NCI-H748 (cell line): ENCODE measurements around the gene LTBP1.
"Not testable (repeated sequence)": the region's sequence is repeated elsewhere in the genome, so short reads cannot be mapped to it uniquely, and the experiment has no call there.

Experiments used
- DNase-seq: peaks from one replicate; lab custom pipeline; 2025; ENCODE audit not compliant: unreplicated experiment; lab: John Stamatoyannopoulos, UW

The LTBP1 gene

DNA sequence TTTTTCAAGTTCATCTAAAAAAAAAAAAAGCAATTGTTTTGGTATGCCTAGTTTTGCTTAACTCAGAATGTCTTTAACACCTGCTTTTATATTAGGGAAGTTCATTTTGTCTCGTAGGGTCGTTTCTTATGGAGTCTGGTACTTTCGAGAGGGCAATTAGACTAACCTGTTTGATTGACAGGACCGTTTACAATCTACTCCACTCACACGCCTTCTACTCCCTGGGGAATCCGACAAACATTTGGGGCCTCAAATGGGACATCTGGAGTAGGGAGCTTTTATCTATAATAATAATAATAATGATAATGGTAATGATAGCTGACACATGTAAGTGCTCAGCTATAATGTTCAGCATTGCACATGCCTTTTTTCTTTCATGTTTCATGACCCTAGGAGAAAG is 268.1 kb downstream of the LTBP1 start:
- DNase-seq, result no peak

DNA sequence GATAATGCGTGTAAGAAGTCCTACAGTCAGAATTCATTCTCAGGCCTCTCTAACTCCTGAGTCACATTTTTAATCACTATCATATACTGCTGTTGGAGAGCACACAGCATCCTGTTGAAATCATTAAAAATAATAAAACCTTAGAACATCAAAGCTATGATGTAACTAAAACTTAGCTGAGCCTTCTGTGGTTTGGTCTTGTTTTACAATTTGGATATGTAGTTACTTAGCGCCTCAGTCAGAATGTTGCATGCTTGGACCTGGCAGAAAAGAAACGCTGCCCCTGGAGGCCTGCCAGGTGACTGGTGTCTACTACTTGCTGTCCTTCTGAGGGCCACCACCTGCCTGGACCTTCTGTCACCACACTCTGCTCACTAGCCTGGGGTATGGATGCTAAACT is 268.5 kb downstream of the LTBP1 start:
- no peak for DNase-seq

DNA sequence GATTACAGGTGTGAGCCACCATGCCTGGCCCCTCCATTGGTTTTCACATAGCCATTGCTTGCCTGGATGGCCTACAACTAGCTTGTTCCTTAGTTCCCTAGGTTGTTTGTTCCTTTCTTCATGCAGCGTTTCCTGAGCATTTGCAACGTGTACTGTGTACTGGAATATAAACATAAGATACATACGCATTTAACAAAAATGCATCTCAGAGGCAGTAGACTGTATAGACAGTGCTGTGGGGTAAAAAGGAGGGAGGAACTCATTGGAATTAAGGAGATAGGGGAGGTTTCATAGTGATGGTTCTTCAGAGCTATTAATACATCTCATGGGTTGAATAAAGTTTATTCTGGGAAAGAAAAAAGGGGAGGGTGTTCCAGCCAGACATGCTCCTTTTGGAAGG is 269.2 kb downstream of the LTBP1 start:
- DNase-seq, result no peak

DNA sequence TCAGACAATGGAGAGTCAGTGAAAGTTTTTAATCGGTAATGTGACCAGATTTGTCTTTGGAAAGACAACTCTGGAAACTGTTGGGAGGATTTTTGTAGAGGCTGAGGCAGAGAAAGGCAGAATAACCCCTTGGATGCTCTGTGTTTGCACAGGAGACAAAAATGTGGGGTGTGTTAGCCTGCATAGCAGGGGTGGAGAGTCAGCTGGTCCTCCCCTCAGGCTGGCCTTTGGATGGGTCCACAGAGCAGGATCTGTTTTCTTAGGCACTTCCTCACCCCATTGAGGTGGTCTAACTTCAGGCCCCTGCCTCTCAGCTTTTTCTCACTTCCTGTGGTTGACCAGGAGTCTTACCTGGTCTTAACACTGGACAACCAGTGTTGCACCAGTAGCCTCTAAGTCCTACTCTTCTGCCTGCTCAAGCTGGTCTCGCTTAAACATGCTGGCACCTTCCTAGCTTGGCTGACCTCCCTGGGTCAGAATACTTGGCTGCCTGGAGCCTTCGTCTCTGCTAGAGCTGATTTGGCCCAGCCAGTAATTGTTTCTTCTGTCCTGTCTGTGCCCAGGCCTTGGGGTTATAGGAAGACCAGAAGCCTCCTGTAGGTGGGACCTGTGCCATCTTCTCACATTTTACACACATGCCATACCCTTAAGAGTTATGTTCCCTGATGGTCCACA is 269.9 kb downstream of the LTBP1 start:
- DNase-seq, result no peak

DNA sequence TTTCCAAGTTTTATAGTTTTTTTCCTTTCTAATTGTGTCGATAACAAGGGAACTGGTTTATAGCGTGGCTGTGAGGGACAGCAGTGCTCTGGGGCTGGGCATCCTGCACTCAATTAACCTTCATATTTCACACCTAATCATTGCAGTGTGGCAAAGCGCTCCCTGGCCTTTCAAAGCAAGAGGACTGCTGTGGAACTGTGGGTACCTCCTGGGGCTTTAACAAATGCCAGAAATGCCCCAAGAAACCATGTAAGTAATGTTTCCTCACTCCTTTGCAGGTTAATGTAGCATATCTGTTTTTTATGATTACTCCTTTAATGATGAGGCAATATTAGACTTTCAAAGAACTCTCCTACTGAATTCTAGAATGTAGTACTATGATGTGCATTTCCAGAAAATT is 270.7 kb downstream of the LTBP1 start:
- no peak for DNase-seq

DNA sequence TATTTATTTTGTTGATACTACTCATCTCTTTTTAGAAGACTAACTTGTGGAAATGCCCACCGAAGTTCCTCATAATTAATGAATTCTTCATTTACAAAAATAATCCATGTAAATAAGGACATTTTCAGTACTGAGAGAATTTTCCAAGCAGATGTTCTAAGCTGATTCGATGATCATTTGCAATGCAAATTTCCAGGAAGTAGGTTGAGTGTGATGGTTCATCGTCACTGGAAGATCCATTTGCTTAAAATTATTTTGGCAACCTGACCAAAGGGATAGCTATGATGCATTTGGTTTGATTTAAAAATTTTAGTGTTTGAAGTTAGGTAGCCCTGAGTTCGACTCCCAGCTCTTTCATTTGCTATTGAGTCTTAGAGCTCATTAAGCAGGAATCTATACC is 272.4 kb downstream of the LTBP1 start:
- no peak for DNase-seq

DNA sequence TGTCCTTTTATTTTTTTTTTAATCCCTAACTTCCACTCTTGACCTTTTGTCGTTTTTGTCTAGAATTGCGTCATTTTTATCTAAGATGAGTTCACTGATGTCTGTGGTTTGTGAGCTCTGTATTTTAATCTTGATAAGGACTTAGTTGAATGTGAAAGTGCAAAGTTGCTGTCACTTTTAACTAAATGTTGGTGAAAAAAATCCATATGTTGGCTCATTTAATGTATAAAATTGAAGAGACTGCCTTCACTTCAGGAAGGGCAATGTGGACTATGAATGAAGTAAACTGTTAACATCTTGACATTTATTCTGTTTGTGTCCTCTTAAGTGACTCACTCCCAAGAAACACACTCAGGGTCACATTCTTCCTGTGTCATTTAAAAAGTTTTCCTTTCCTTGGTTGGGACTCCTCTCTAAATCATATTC is 273.1 kb downstream of the LTBP1 start:
- no peak for DNase-seq

DNA sequence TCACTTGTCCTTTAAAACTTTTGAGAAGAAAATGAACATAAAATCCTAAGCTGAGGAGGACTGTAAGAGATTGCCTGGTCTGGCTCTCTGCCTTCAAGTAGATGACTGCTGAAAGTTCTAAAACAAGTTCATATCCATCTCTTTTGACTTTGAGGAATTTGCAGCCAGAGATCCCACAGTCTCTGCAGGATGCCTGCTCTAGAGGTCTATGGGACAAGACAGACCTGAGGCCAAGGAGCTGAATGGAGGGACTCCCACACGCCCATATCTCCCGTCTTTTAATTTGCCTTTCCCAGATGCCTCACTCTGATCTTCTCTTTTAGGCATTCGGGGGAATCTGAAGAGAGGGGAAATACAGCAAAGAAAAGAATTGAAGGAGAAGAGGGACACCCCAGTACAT is 273.8 kb downstream of the LTBP1 start:
- no peak for DNase-seq

DNA sequence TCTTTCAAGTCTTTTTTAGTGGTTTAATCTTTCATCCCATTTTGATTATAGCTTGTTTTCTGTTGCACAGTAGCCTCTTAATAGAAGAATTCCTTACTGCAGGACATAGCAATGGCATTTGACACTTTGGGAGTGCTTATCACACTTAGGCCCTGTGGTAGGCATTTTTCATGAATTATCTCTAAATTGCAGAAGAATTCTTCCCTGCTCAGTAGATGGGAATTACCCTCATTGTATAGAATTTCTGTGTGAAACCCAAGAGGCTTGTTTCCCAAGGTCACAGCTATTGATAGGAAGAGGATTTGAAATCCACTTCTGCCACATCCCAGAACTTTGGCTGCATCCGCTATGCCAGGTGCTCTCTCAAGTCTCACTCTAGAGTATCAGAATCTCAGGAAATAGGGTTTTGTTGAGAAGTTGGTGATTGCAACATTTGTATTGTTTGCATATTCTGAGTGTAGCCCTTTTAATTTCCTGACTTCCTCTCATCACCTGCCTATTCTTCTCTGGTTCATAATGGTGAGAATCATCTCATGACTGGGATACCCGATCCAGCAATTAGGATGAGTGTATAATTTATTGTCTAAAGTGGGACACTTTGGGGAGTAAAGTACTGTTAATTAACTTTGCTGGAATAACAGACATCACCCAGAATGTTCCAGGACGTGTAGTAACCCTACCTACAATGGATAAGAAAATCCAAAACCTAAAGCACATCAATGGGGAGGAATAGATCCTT is 274.5 kb downstream of the LTBP1 start:
- DNase-seq, result peak; percentile 3

DNA sequence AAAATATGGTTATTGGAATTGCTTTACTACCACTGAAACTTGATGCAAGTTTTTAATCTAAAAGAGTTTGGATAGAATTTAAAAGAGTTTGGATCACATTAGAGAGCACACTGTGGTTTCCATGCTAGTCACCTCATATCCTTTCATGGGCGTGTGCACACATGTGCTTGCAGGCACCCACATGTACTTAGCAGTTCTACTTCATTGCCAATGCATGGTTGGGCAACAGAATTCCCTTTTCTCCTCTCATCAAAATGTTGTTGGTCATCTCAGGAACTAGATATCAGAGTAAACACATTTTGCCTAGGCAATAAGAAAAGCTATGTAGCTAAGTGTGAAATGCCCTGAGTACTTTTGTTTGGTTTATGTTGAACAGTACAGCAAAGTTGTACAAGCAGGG is 275.6 kb downstream of the LTBP1 start:
- DNase-seq, result no peak

DNA sequence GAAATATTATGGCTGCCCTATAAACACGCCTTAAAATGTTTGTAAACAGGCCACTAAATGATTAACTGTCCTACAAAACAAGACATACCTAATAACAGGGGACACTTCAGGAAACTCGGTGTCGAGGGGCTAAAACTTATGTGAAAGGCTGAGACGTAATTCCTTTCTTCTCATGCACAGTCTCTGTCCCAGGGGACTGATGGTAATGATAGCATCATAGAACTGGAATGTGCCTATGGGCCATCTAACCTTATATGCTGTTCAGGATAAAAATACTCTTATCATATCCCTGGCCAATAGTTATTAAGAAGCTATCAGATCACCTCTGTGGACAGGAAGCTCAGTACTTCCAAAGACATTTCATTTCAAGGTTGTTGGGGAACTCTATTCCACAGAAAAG is 277.1 kb downstream of the LTBP1 start:
- DNase-seq, result no peak

DNA sequence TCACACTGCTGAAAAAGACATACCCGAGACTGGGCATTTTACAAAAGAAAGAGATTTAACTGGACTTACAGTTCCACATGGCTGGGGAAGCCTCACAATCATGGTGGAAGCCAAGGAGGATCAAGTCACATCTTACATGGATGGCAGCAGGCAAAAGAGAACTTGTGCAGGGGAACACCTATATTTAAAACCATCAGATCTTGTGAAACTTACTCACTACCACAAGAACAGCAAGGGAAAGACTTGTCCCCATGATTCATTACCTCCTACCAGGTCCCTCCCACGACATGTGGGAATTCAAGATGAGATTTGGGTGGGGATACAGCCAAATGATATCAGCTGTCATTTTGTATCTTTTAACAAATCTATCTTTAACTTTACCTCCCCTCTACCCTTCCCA is 278.6 kb downstream of the LTBP1 start:
- DNase-seq, result no peak

DNA sequence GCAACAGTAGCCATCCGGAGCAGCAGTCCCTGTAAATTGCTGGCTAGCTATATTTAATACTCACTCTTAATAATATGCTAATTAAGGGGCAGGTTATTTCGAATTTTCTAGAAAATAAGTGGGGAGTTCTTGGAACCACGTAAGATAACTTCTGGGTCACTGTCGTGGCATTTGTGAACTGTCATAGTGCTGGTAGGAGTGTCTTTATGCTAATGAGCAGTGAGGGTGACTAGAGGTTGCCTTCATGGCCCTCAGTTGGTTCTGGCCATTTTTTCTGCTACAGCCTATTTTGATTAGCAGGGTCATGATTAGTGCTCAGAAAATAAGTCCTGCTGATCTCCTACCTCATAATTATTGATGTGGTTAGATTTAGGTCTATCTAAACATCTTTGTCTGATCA is 279.8 kb downstream of the LTBP1 start:
- no peak for DNase-seq

DNA sequence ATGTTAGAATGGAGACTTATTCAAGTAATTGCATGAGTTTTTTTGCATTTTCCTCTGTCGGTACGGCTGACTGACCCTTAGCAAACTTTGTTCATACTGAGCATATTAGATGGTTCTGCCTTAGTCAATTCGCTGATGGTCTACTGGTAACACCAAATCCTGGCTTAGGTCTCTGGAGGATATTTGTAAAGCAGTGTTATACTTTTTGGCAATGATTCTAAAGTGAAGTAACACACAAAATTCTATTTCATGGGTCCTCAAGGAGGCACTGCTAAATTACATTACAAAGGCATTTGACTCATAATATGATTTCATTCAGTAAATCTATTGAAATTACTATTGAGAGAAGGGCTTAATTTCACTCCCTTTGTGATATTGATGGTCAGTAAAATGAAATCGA is 282.9 kb downstream of the LTBP1 start:
- DNase-seq, result no peak

DNA sequence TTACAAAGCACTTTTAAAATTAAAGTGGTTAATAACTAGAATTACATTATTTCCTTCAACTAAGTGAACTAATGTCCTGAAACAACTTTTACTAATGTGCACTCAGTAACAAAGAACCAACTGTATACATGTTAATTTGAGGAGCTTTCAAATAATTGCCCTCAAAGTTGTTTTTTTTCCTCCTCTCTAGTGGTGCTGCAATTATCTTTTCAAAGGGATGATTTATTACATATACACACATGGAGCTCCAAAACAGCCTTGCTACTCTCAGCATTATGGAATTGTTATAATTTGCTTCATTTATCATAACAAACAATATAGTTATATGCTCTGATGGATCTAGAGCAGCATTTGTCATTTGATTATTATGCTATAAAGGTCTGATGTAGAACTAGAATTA is 283.4 kb downstream of the LTBP1 start:
- peak; percentile 78 for DNase-seq

DNA sequence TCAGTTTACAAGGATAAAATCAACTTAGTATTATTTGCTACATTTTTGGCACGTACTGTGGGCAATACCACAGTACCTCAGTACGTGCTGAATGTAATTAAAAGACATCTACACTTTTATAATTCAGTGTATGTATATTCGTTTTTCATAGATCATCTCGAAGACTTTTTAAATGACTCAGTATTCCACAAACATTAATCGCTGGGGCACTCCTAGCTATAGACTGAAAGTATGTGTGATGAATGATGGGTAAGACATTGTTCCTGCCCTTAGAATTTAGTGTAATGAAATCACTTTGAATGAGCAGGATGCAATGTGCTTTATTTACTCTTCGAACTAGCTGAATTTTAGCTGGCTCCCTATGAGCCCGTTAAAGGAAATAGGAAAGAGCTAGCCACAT is 284.1 kb downstream of the LTBP1 start:
- peak; percentile 7 for DNase-seq

DNA sequence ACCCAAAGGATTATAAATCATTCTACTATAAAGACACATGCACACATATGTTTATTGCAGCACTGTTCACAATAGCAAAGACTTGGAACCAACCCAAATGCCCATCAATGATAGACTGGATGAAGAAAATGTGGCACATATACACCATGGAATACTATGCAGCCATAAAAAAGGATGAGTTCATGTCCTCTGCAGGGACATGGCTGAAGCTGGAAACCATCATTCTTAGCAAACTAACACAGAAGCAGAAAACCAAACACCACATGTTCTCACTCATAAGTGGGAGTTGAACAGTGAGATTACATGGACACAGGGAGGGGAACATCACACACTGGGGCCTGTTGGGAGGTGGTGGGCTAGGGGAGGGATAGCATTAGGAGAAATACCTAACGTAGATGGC is 288.8 kb downstream of the LTBP1 start:
- not testable (repeated sequence) for DNase-seq

DNA sequence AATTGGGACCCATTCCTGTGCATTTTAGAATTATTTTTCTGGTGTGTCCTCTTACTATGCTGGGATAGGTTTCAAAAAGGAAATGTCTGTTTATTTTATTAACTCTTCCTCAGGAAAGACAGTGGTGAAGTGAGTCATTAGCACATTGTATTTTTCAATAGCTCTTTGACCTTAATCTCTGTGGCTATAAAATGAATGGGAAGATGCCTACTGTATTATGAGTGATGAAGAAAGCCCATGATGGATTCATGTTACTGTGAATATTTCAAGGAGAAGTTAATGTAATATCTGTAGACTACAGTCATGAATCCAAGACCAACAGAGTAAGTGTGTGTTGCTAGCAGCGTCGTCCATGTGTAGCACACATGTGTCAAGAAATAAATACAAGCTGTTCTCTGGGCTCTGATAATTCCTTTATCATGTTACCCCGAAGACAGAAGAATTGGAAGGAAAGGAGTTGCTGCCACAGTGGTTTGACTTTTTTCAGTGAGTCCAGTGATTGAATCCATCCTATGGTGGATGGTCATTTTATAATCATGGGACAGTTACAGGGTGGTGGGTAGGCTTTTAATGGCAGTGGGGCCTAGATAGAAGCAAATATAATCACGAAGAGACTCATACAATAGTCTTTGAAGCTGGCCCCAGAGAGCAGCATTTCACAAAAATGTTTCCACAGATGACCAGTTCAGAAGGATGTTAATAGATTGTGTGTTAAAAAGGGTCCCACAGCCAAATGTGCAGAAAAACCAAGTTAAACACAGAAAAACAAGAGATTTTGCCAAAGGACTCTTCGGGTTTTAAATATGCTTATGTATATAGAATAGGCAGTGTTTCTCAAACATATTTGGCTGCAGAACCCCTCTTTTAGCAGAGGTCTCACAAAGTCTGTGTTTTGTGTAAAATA is 290.0 kb downstream of the LTBP1 start:
- no peak for DNase-seq

DNA sequence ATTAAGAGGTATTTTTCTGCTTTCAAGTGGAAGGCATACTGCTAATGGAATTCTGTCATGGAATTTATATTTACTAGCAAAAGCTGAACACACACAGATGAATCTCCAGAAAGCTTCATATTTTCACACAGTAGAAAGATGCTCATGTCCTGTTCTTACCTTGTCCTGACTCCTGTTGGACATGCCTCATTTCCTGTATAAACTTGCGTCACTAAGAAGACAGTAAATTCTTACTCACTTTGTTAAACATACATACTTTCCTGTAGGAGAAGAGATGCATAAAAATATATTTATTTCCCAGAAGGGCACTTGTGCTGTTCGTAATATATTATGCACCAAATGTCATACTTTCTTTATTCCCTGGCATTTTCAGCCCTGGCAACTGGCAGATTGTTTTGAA is 291.4 kb downstream of the LTBP1 start:
- no peak for DNase-seq

DNA sequence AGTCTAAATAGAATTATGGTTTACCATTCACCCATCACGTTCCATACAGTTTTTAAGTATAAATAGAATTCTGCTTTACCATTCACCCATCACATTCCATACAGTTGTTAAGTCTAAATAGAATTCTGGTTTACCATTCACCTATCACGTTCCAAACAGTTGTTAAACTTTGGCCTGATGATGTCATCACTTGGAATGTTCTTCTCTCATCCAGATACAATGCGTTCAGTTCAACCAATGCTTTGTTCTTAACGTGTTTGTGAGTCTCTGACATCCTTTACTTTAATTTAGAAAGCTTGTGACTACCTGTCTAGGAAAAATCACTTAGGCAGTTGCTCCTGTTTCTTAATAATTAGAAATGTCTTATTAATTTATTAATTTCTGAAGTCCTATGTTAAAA is 293.4 kb downstream of the LTBP1 start:
- DNase-seq, result no peak

DNA sequence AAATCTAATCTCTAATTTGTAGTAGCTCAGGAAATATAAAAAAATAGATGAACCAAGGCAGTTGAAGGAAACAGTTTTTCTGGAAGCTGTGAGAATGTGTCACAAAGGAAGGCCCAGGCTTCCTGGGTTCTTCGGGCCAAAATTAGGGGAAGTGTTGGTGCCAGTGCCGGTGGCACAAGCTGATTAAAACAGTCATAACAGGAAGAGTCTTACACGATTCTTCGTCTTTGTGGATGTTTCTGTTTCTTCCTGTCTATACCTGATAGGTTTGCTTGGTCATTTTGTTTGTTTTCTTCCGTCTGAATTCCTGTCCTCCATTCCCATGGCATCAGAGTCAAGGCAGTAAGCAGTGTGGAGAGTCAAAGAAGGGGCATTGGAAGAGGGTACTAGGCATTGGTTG is 294.3 kb downstream of the LTBP1 start:
- no peak for DNase-seq

DNA sequence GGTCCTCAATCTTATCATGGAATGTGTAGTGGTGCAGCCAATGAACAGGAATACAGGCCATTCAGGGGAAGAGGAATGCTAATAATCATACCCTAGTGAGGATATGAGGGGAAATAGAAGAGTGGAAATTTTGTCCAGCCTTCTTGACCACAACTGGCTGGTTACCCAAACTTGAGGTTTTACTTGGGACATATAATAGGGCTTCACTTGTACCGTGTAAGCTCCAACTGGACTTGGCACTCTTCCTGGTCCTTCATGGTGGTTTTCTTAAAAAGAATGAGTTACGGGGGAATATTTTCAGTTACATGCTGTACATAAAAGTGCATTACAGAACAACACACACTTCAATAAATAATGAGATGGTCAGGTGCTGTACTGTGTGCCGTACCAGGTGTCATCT is 294.8 kb downstream of the LTBP1 start:
- DNase-seq, result no peak
